Kidney epithelial cell (primary cell): ENCODE measurements around the gene ITPKB. TPM values are rescaled to one million over a fixed set of nuclear protein-coding genes. Genes with fewer than 3 reads are reported as not detected.
A peak's percentile ranks its signal among the peaks of the same experiment; 100 is the strongest.

ENCODE experiments used
- DNase-seq: peaks from one replicate; pipeline ENCODE4 v3.0.0-alpha.2; 2010; ENCODE audit warnings: low read depth
- H3K27me3 ChIP-seq: 2 replicates; pipeline ENCODE4 v1.6.0; 2011; ENCODE audit warnings: low read length; ENCODE audit not compliant: control insufficient read depth, insufficient read depth
- H3K36me3 ChIP-seq: 2 replicates; pipeline ENCODE4 v1.5.1; 2011; ENCODE audit warnings: low read length; ENCODE audit not compliant: control insufficient read depth, insufficient read depth
- H3K4me3 ChIP-seq: 2 replicates; pipeline ENCODE4 v1.5.1; 2011; ENCODE audit warnings: low read depth, mild to moderate bottlenecking, control low read depth, low read length
- CTCF ChIP-seq: IDR thresholded peaks from 2 replicates; pipeline ENCODE4 v1.5.1; 2011; ENCODE audit warnings: mild to moderate bottlenecking, moderate library complexity, low read length, control low read depth, inconsistent platforms; ENCODE audit not compliant: insufficient read depth, poor library complexity, severe bottlenecking
- total RNA-seq: library from RNA; depleted of rRNA; stranded (reverse); fragments of >200 nt; gene quantifications from 2 replicates; pipeline ENCODE4 v1.2.3, GENCODE V29; 2015

ITPKB gene
- total RNA-seq, 1 donor from 2014 or later, result 11.7 TPM

- Histone ChIP-seq H3K27me3 (no peaks in the 10 kb centered on the region), H3K4me3 (no peak overlapping the region), H3K36me3 (no peaks in the 10 kb centered on the region)
- DNase-seq, result no peak
- no peak for TF ChIP-seq CTCF
Observed at GRCh38 chr1:226711976-226712741, 26.9 kb downstream of the ITPKB start.

GRCh38 chr1:226710501-226710900 lies 28.6 kb downstream of the ITPKB start:
- TF ChIP-seq CTCF, result no peak
- Histone ChIP-seq H3K4me3 (no peak overlapping the region), H3K27me3 (no peaks in the 10 kb centered on the region), H3K36me3 (no peaks in the 10 kb centered on the region)
- no peak for DNase-seq

GRCh38 chr1:226709953-226710352 lies 29.1 kb downstream of the ITPKB start:
- no peak for DNase-seq
- Histone ChIP-seq H3K36me3 (no peaks in the 10 kb centered on the region), H3K27me3 (no peaks in the 10 kb centered on the region), H3K4me3 (no peak overlapping the region)
- TF ChIP-seq CTCF, result no peak

GRCh38 chr1:226708967-226709396 lies 30.1 kb downstream of the ITPKB start:
- no peak overlapping the region for H3K4me3 ChIP-seq
- H3K27me3 ChIP-seq, result no peaks in the 10 kb centered on the region
- H3K36me3 ChIP-seq, result no peaks in the 10 kb centered on the region
- DNase-seq, result no peak
- no peak for TF ChIP-seq CTCF

GRCh38 chr1:226708342-226708780 lies 30.7 kb downstream of the ITPKB start:
- Histone ChIP-seq H3K4me3 (no peak overlapping the region), H3K36me3 (no peaks in the 10 kb centered on the region), H3K27me3 (no peaks in the 10 kb centered on the region)
- TF ChIP-seq CTCF, result no peak
- DNase-seq, result peak; percentile 42

GRCh38 chr1:226706684-226707083 lies 32.4 kb downstream of the ITPKB start:
- Histone ChIP-seq H3K4me3 (no peak overlapping the region), H3K36me3 (no peaks in the 10 kb centered on the region), H3K27me3 (no peaks in the 10 kb centered on the region)
- DNase-seq, result no peak
- no peak for TF ChIP-seq CTCF
